ENCODE data around the gene EPB41L3.

The EPB41L3 gene

DNA sequence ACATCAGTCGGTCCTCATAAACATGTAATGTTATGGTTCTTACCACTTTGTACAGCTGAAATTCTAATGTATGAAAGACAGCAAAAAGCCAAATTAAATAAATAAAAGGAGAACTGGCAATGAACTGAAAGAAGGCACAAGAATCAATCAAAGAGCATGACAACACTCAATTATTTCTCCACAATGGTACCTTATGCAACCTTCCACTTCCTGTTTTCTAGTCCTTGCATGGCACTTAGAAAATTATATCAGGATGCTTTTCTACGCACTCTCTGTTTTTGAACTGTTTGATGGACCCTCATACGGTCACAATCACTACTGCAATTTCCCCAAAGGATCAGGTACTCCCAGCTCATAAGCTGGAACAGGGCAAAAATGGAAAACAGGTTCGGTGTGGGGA is 81.6 kb downstream of the EPB41L3 start:
- no peak overlapping the region for H3K4me2 ChIP-seq
- no peak for TF ChIP-seq CTCF (conservative IDR thresholded peaks at IDR 0.05; ENCODE audit: low read depth, low read length)
- no peaks in the 10 kb centered on the region for H3K79me2 ChIP-seq (ENCODE audit: insufficient read depth, low read depth)
- H4K20me1 ChIP-seq (ENCODE audit: insufficient read depth), result no peaks in the 10 kb centered on the region
- no peak overlapping the region for H3K9ac ChIP-seq
- H3K4me3 ChIP-seq (IDR thresholded peaks at IDR 0.05; ENCODE audit: insufficient read depth, low read depth, low read length), result no peak overlapping the region
- no peaks in the 10 kb centered on the region for H3K27me3 ChIP-seq (ENCODE audit: insufficient read depth, low read depth)
- H3K36me3 ChIP-seq (ENCODE audit: insufficient read depth), result no peaks in the 10 kb centered on the region
- no peak overlapping the region for H3K27ac ChIP-seq
- no peaks in the 10 kb centered on the region for H3K4me1 ChIP-seq (ENCODE audit: low read depth, poor library complexity, severe bottlenecking)
- H2AFZ ChIP-seq (ENCODE audit: low read depth), result no peak overlapping the region

GRCh38 chr18:5461041-5461440 is 82.8 kb downstream of the EPB41L3 start:
- Histone ChIP-seq H3K27me3 (ENCODE audit: insufficient read depth, low read depth) (no peaks in the 10 kb centered on the region), H3K9ac (no peak overlapping the region), H3K4me3 (IDR thresholded peaks at IDR 0.05; ENCODE audit: insufficient read depth, low read depth, low read length) (no peak overlapping the region), H3K36me3 (ENCODE audit: insufficient read depth) (no peaks in the 10 kb centered on the region), H2AFZ (ENCODE audit: low read depth) (no peak overlapping the region), H3K4me1 (ENCODE audit: low read depth, poor library complexity, severe bottlenecking) (no peaks in the 10 kb centered on the region), H3K79me2 (ENCODE audit: insufficient read depth, low read depth) (no peaks in the 10 kb centered on the region), H3K27ac (no peak overlapping the region), H4K20me1 (ENCODE audit: insufficient read depth) (no peaks in the 10 kb centered on the region), H3K4me2 (no peak overlapping the region)
- TF ChIP-seq CTCF (conservative IDR thresholded peaks at IDR 0.05; ENCODE audit: low read depth, low read length), result no peak

- no peak overlapping the region for H3K4me3 ChIP-seq (IDR thresholded peaks at IDR 0.05; ENCODE audit: insufficient read depth, low read depth, low read length)
- no peak for TF ChIP-seq CTCF (conservative IDR thresholded peaks at IDR 0.05; ENCODE audit: low read depth, low read length)
- H3K4me1 ChIP-seq (ENCODE audit: low read depth, poor library complexity, severe bottlenecking), result no peaks in the 10 kb centered on the region
- H3K4me2 ChIP-seq, result no peak overlapping the region
- no peak overlapping the region for H3K9ac ChIP-seq
- H3K27me3 ChIP-seq (ENCODE audit: insufficient read depth, low read depth), result no peaks in the 10 kb centered on the region
- H2AFZ ChIP-seq (ENCODE audit: low read depth), result no peak overlapping the region
- H4K20me1 ChIP-seq (ENCODE audit: insufficient read depth), result no peaks in the 10 kb centered on the region
- H3K27ac ChIP-seq, result no peak overlapping the region
- H3K79me2 ChIP-seq (ENCODE audit: insufficient read depth, low read depth), result no peaks in the 10 kb centered on the region
- no peaks in the 10 kb centered on the region for H3K36me3 ChIP-seq (ENCODE audit: insufficient read depth)
Observed at GRCh38 chr18:5457462-5457957, 86.3 kb downstream of the EPB41L3 start.

DNA sequence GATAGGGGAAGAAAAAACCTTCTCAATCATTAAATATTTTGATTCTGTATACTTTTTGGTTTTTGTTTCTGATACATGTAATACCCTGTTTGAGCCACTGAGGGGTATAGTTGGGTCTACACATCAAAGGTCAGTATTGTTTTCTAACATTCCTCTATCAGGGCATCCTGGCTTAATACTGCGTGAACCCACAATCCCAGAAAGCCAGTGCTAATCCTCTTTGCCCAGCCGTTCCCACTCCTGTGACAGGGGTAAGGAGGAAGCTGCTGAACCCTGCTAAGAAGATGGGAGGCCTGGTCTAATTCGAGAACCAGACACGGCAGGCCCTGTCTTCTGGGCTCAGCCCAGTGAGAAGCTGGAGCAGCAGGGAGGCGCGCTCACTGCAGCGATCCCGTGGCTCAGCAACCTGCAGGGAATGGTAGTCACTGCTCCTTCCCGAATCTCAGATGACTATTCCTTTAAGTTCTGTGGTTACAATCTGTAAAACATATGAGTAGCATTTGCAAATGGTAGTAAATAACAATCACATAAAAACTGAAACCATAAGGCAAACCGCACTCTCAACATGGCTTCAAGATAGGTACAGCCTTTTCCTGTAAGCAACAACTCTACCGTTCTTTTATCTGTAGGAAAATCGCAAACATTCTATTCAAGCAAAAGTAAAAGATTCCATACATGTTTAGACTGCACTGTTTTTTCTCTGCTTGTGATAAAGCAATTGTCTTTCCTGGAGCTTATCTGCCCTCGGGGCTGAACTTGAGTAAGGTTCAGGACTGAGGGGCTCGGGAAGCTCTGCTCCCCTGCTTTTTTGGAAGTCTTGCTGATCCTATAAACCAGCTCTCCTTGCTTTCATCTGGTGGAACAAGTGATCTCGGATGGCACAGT is 87.0 kb downstream of the EPB41L3 start:
- Histone ChIP-seq H3K27me3 (ENCODE audit: insufficient read depth, low read depth) (no peaks in the 10 kb centered on the region), H3K4me1 (ENCODE audit: low read depth, poor library complexity, severe bottlenecking) (no peaks in the 10 kb centered on the region), H3K79me2 (ENCODE audit: insufficient read depth, low read depth) (no peaks in the 10 kb centered on the region), H3K4me3 (IDR thresholded peaks at IDR 0.05; ENCODE audit: insufficient read depth, low read depth, low read length) (no peak overlapping the region), H2AFZ (ENCODE audit: low read depth) (no peak overlapping the region), H4K20me1 (ENCODE audit: insufficient read depth) (no peaks in the 10 kb centered on the region), H3K27ac (no peak overlapping the region), H3K36me3 (ENCODE audit: insufficient read depth) (no peaks in the 10 kb centered on the region), H3K4me2 (no peak overlapping the region), H3K9ac (no peak overlapping the region)
- TF ChIP-seq CTCF (conservative IDR thresholded peaks at IDR 0.05; ENCODE audit: low read depth, low read length), result 0 out of 2 replicates have a peak, but pooled peaks have one; percentile 10
